H1 (cell line): ENCODE results near the gene NFATC1.

Experiments used
- ASH2L ChIP-seq: fragments of 200-600, 300-600 bp; sonication (generic); IDR thresholded peaks from one replicate; pipeline ENCODE4 v1.7.1; 2017; ENCODE audit warnings: low read length
- CTCF ChIP-seq, 3 experiments: IDR thresholded peaks; 1 replicate in 2 of 3; 2 replicates in 1 of 3; pipeline versions ENCODE4 v1.5.1 to v1.6.1; 2011; ENCODE audit warnings: low read length in 3 of 3, mild to moderate bottlenecking in 3 of 3, inconsistent platforms in 2 of 3, low read depth in 1 of 3, moderate library complexity in 1 of 3; ENCODE audit not compliant: insufficient read depth in 1 of 3; ENCODE audit errors: control extremely low read depth in 1 of 3
- EP300 ChIP-seq, 2 experiments: IDR thresholded peaks; 1 replicate in 1 of 2; 2 replicates in 1 of 2; pipeline ENCODE4 v1.6.1; 2011 to 2012; ENCODE audit warnings: low read depth in 2 of 2, low read length in 2 of 2, mild to moderate bottlenecking in 2 of 2, borderline replicate concordance in 1 of 2, inconsistent platforms in 1 of 2, moderate library complexity in 1 of 2
- EZH2 ChIP-seq: fragments of 200-600 bp; sonication (generic); IDR thresholded peaks from 2 replicates; pipeline ENCODE4 v1.7.1; 2012; ENCODE audit warnings: low read depth, mild to moderate bottlenecking, moderate library complexity, low read length, inconsistent platforms; ENCODE audit not compliant: severe bottlenecking
- JUND ChIP-seq: IDR thresholded peaks from 2 replicates; pipeline ENCODE4 v1.6.1; 2011; ENCODE audit warnings: mild to moderate bottlenecking, improper control_type of control experiment, low read length
- KDM1A ChIP-seq: fragments of 200-600, 300-600 bp; sonication (generic); IDR thresholded peaks from 2 replicates; pipeline ENCODE4 v1.7.1; 2016; ENCODE audit warnings: mild to moderate bottlenecking, low read length, borderline replicate concordance
- POLR2A ChIP-seq, 2 experiments: IDR thresholded peaks; 1 replicate in 1 of 2; 2 replicates in 1 of 2; pipeline ENCODE4 v1.6.1; 2011; ENCODE audit warnings: low read depth in 2 of 2, low read length in 2 of 2, mild to moderate bottlenecking in 2 of 2; ENCODE audit errors: control extremely low read depth in 1 of 2
- SP1 ChIP-seq: IDR thresholded peaks from 2 replicates; pipeline ENCODE4 v1.6.1; 2011; ENCODE audit warnings: low read depth, low read length
- SP4 ChIP-seq: IDR thresholded peaks from 2 replicates; pipeline ENCODE4 v1.6.1; 2012; ENCODE audit warnings: low read length, inconsistent platforms
- TCF12 ChIP-seq: IDR thresholded peaks from 2 replicates; pipeline ENCODE4 v1.6.1; 2011; ENCODE audit warnings: low read depth, mild to moderate bottlenecking, low read length
- YY1 ChIP-seq: IDR thresholded peaks from 2 replicates; pipeline ENCODE4 v1.6.1; 2011; ENCODE audit warnings: low read depth, mild to moderate bottlenecking, low read length
- ZNF274 ChIP-seq: IDR thresholded peaks from 2 replicates; pipeline ENCODE4 v1.7.0; 2012; ENCODE audit warnings: low read length, borderline replicate concordance; ENCODE audit errors: extremely low read depth
- TF ChIP-seq, protein P1 (sequence below): IDR thresholded peaks from 2 replicates; pipeline ENCODE4 v1.6.1; 2012; ENCODE audit warnings: inconsistent platforms

DNA sequence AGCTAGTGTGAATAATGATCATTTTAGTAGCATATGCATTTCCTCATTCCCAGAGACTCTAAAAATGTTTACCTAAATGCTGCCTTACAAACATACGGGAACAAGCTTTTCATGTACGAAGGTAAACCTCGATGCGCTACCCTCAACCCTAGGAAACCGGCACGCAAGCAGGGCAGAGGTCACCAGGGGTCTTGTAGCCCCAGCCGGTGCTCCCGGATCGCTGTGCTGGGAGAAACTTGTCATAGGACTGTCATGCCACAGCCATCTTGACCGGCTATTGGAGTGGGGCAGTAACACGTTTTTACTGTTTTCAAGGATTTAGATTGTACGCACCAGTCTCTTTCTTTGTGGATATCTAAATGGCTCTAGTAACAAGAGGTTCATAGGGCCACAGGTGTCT lies 34.8 kb upstream of the NFATC1 start:
- TF ChIP-seq JUND (no peak), CTCF (IDR thresholded peaks at IDR 0.05; ENCODE audit: control extremely low read depth in 1 of 3, insufficient read depth in 1 of 3, low read depth in 1 of 3, low read length in 3 of 3) (no peak), KDM1A (no peak), EZH2 (no peak), YY1 (no peak), POLR2A (IDR thresholded peaks at IDR 0.05; ENCODE audit: control extremely low read depth in 1 of 2, low read depth in 2 of 2, low read length in 2 of 2) (no peak), EP300 (IDR thresholded peaks at IDR 0.05; ENCODE audit: borderline replicate concordance in 1 of 2, low read depth in 2 of 2, low read length in 2 of 2) (no peak), ZNF274 (no peak), SP4 (no peak), ASH2L (no peak), SP1 (no peak), TCF12 (no peak)
- TF ChIP-seq, protein P1, sequence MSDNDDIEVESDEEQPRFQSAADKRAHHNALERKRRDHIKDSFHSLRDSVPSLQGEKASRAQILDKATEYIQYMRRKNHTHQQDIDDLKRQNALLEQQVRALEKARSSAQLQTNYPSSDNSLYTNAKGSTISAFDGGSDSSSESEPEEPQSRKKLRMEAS = no peak
